SKM-1 (cell line): ENCODE measurements around the gene ANKFY1.

Experiments used
- DNase-seq: peaks from one replicate; lab custom pipeline; 2025; ENCODE audit not compliant: unreplicated experiment; lab: John Stamatoyannopoulos, UW

ANKFY1 gene

GRCh38 chr17:4182043-4182442 is 81.7 kb downstream of the ANKFY1 start:
- no peak for DNase-seq

- no peak for DNase-seq
These were observed 83.0 kb downstream of the ANKFY1 start for GRCh38 chr17:4180791-4181190.

GRCh38 chr17:4179071-4179470 is 84.7 kb downstream of the ANKFY1 start:
- no peak for DNase-seq

- no peak for DNase-seq
These were observed 85.1 kb downstream of the ANKFY1 start for GRCh38 chr17:4178651-4179050.

- no peak for DNase-seq
These were observed 86.0 kb downstream of the ANKFY1 start for GRCh38 chr17:4177806-4178205.

- no peak for DNase-seq
These were observed 86.8 kb downstream of the ANKFY1 start for GRCh38 chr17:4176808-4177472.

- no peak for DNase-seq
These were observed 87.6 kb downstream of the ANKFY1 start for GRCh38 chr17:4175921-4176807.

- DNase-seq, result no peak
These were observed 89.2 kb downstream of the ANKFY1 start for GRCh38 chr17:4174556-4174955.

- no peak for DNase-seq
These were observed 90.0 kb downstream of the ANKFY1 start for GRCh38 chr17:4173781-4174180.

GRCh38 chr17:4172356-4172755 is 91.4 kb downstream of the ANKFY1 start:
- DNase-seq, result no peak

GRCh38 chr17:4170639-4171280 is 93.0 kb downstream of the ANKFY1 start:
- no peak for DNase-seq

GRCh38 chr17:4167786-4168185 is 96.0 kb downstream of the ANKFY1 start:
- no peak for DNase-seq

- DNase-seq, result no peak
These were observed 97.4 kb downstream of the ANKFY1 start for GRCh38 chr17:4166419-4166818.

- no peak for DNase-seq
These were observed 98.3 kb downstream of the ANKFY1 start for GRCh38 chr17:4165301-4166010.

- no peak for DNase-seq
These were observed 99.8 kb downstream of the ANKFY1 start for GRCh38 chr17:4163951-4164350.

- peak; percentile 14 for DNase-seq
These were observed 100.9 kb downstream of the ANKFY1 start for GRCh38 chr17:4162775-4163466.

GRCh38 chr17:4162321-4162720 is 101.5 kb downstream of the ANKFY1 start:
- no peak for DNase-seq

- no peak for DNase-seq
These were observed 101.8 kb downstream of the ANKFY1 start for GRCh38 chr17:4161967-4162305.

- peak; percentile 22 for DNase-seq
These were observed 102.4 kb downstream of the ANKFY1 start for GRCh38 chr17:4161192-4161966.

- DNase-seq, result no peak
These were observed 103.4 kb downstream of the ANKFY1 start for GRCh38 chr17:4160294-4160859.
